Choroid plexus epithelial cell (primary cell): ENCODE measurements around the gene NCKAP5L.

Experiments used
- DNase-seq: peaks from one replicate; pipeline ENCODE4 v3.0.0-alpha.2; 2010; ENCODE audit warnings: low read depth
- H3K4me3 ChIP-seq: 2 replicates; pipeline ENCODE4 v1.5.1; 2011; ENCODE audit warnings: low read depth, mild to moderate bottlenecking, control low read depth, low read length, moderate library complexity
- TF ChIP-seq, protein P1 (sequence below): conservative IDR thresholded peaks from 2 replicates; pipeline ENCODE4 v1.5.1; 2011; ENCODE audit warnings: low read depth, mild to moderate bottlenecking, control low read depth, inconsistent platforms, low read length, moderate library complexity

NCKAP5L gene

GRCh38 chr12:49843411-49843810, 15.2 kb upstream of the NCKAP5L start:
- H3K4me3 ChIP-seq: peak overlapping the region; percentile 67
- TF ChIP-seq, protein P1, sequence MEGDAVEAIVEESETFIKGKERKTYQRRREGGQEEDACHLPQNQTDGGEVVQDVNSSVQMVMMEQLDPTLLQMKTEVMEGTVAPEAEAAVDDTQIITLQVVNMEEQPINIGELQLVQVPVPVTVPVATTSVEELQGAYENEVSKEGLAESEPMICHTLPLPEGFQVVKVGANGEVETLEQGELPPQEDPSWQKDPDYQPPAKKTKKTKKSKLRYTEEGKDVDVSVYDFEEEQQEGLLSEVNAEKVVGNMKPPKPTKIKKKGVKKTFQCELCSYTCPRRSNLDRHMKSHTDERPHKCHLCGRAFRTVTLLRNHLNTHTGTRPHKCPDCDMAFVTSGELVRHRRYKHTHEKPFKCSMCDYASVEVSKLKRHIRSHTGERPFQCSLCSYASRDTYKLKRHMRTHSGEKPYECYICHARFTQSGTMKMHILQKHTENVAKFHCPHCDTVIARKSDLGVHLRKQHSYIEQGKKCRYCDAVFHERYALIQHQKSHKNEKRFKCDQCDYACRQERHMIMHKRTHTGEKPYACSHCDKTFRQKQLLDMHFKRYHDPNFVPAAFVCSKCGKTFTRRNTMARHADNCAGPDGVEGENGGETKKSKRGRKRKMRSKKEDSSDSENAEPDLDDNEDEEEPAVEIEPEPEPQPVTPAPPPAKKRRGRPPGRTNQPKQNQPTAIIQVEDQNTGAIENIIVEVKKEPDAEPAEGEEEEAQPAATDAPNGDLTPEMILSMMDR: no peak
- DNase-seq: no peak

DNA sequence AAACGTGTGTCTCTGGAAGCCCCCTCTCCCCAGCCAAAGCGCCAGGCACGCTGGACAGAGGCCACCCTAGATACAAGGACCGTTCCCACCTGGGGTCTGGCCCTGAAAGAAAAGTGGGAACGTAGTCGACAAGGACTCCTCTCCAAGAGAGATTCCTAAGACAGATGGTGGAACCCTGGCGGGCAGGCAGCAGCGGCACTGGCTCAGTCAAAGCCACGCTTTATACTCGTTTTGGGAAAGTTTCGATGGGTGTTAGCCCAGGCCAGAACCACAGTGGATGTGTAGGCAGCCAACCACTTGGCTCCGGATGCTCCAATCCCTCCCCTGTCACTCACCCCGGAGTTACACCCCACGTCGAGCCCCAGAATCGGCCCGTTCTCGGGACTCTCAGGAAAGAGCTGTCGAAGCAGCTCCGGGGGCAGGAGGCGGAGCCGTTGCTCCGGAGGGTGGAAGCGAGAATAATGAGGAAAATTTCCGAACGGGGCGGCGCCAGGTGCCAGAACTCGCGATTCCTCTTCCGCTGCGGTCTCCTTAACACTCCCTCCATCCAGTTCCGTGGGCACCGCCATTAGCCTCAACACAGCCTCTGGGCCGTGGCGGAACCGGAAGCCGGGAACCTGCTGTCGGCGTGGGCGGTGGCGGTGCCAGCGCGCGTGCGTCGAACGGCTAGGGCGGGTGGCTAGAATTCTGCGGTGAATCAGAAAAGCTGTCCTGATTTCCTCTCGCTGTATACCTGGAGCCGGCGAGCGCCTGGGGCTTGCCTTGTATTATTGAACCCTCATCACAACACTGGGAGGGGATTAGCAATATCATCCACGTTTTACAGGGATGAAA, 14.5 kb upstream of the NCKAP5L start, which contains the start of gene BCDIN3D:
TSS of gene BCDIN3D (minus strand) at position 588 of the 834 bp plus-strand sequence. CDS start at position 569, 19 bp downstream.
- TF ChIP-seq, protein P1: no peak
- DNase-seq: peak; percentile 93
- peak within 1 kb of the TSS; percentile 67 for H3K4me3 ChIP-seq

- H3K4me3 ChIP-seq: no peak overlapping the region
- TF ChIP-seq, protein P1: peak; percentile 81
- DNase-seq: peak; percentile 72
Measured at GRCh38 chr12:49838973-49839633, 10.9 kb upstream of the NCKAP5L start.

GRCh38 chr12:49832836-49833421, 4.7 kb upstream of the NCKAP5L start:
- TF ChIP-seq, protein P1: no peak
- no peak overlapping the region for H3K4me3 ChIP-seq
- DNase-seq: peak; percentile 72

DNA sequence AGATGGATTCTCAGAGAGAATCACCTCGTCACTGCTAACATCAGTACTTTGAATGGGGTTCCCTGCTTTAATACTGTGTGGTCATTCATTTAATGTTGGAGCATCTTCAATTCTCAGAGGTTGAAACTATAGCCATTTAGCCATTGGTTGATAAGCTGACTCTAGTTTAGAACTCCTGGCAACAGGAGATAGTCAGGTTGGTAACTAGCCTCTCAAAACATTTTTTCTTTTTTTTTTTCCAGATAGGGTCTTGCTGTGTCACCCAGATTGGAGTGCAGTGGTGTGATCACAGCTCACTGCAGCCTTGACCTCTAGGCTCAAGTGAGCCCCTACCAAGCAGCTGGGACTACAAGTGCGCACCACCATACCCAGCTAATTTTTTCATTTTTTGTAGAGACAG, 3.5 kb upstream of the NCKAP5L start:
- no peak overlapping the region for H3K4me3 ChIP-seq
- no peak for DNase-seq
- TF ChIP-seq, protein P1: no peak

- peak; percentile 67 for DNase-seq
- TF ChIP-seq, protein P1: no peak
- H3K4me3 ChIP-seq: peak overlapping the region; percentile 82
Measured at GRCh38 chr12:49827401-49828099, 663 bp downstream of the NCKAP5L start.
